H1 (cell line): ENCODE data around the gene ABHD2. TPM values are rescaled to one million over a fixed set of nuclear protein-coding genes. Genes with fewer than 3 reads are reported as not detected.
"Not testable (repeated sequence)": the region's sequence is repeated elsewhere in the genome, so short reads cannot be mapped to it uniquely, and the experiment has no call there.

Experiments
- CTCF ChIA-PET: fragments of 300-600 bp; sonication (Branson Sonifier 250); formaldehyde crosslinking; loops from one replicate; lab custom pipeline; 2021; ENCODE audit not compliant: partially characterized antibody; lab: Charles Lee
- POLR2A ChIA-PET: fragments of 300-600 bp; sonication (Branson Sonifier 250); formaldehyde crosslinking; loops from one replicate; lab custom pipeline; 2021; ENCODE audit warnings: inconsistent platforms; ENCODE audit not compliant: partially characterized antibody; lab: Charles Lee
- DNase-seq, 2 experiments: peaks; one replicate each; pipeline versions ENCODE4 v3.0.0 to v3.0.0-alpha.2; 2010 to 2022; ENCODE audit warnings: low spot score in 2 of 2, low read depth in 1 of 2, mixed read lengths in 1 of 2
- FAIRE-seq: peaks from 2 replicates; lab custom pipeline; 2011; peaks lifted over from hg19 to GRCh38; lab: Jason Lieb, UNC
- H2AFZ ChIP-seq: 2 replicates; pipeline ENCODE4 v1.8.1; 2012; ENCODE audit warnings: low read length, inconsistent platforms
- H2AK5ac ChIP-seq: 2 replicates; pipeline ENCODE4 v1.6.1; 2013; ENCODE audit warnings: low read depth, low read length
- H2BK120ac ChIP-seq: replicated peaks from 2 replicates; pipeline ENCODE3; 2013; ENCODE audit warnings: low read depth, low read length, inconsistent platforms
- H2BK12ac ChIP-seq: 2 replicates; pipeline ENCODE4 v1.6.1; 2013; ENCODE audit warnings: low read depth, low read length
- H2BK15ac ChIP-seq: 2 replicates; pipeline ENCODE4 v1.6.1; 2013; ENCODE audit warnings: low read length
- H2BK20ac ChIP-seq: 2 replicates; pipeline ENCODE4 v1.6.1; 2013; ENCODE audit warnings: low read length
- H2BK5ac ChIP-seq: 2 replicates; pipeline ENCODE4 v1.6.1; 2013; ENCODE audit warnings: low read depth, low read length
- H3K14ac ChIP-seq: 2 replicates; pipeline ENCODE4 v1.6.1; 2013; ENCODE audit warnings: inconsistent platforms; ENCODE audit not compliant: insufficient read length
- H3K18ac ChIP-seq: 2 replicates; pipeline ENCODE4 v1.6.1; 2013; ENCODE audit warnings: low read length; ENCODE audit errors: extremely low read depth
- H3K23ac ChIP-seq: 2 replicates; pipeline ENCODE4 v1.6.1; 2013; ENCODE audit warnings: inconsistent platforms; ENCODE audit not compliant: insufficient read length
- H3K23me2 ChIP-seq: 2 replicates; pipeline ENCODE4 v1.6.1; 2013; ENCODE audit warnings: low read depth, low read length
- H3K27ac ChIP-seq: 2 replicates; pipeline ENCODE4 v1.6.1; 2011; ENCODE audit warnings: low read depth, low read length, inconsistent platforms
- H3K27me3 ChIP-seq, 4 experiments: replicated peaks in 1 of 4; 1 replicate in 1 of 4; 2 replicates in 3 of 4; pipeline versions ENCODE4 v1.6.1 to v1.8.1; 2011 to 2013; ENCODE audit warnings: low read length in 3 of 4, mild to moderate bottlenecking in 3 of 4, inconsistent platforms in 2 of 4, mixed read lengths in 2 of 4, moderate library complexity in 1 of 4; ENCODE audit not compliant: control insufficient read depth in 3 of 4, insufficient read depth in 3 of 4; ENCODE audit errors: extremely low read depth in 1 of 4
- H3K36me3 ChIP-seq, 4 experiments: 2 replicates each; pipeline versions ENCODE4 v1.6.1 to v1.8.1; 2011 to 2013; ENCODE audit warnings: mild to moderate bottlenecking in 4 of 4, low read length in 3 of 4, moderate library complexity in 2 of 4, control low read depth in 1 of 4, inconsistent platforms in 1 of 4; ENCODE audit not compliant: insufficient read depth in 4 of 4, control insufficient read depth in 2 of 4
- H3K4ac ChIP-seq: replicated peaks from 2 replicates; pipeline ENCODE3; 2013; ENCODE audit warnings: low read length, low read depth, mixed read lengths, inconsistent platforms; ENCODE audit not compliant: insufficient read length
- H3K4me1 ChIP-seq, 4 experiments: replicated peaks in 1 of 4; 1 replicate in 1 of 4; 2 replicates in 3 of 4; pipeline versions ENCODE4 v1.6.1 to v1.8.1; 2011 to 2013; ENCODE audit warnings: low read length in 3 of 4, inconsistent platforms in 2 of 4, mixed read lengths in 1 of 4; ENCODE audit not compliant: insufficient read depth in 4 of 4, control insufficient read depth in 3 of 4
- H3K4me2 ChIP-seq, 2 experiments: 2 replicates each; pipeline versions ENCODE4 v1.6.1 to v1.8.1; 2011 to 2013; ENCODE audit warnings: low read depth in 2 of 2, low read length in 2 of 2, control low read depth in 1 of 2, inconsistent platforms in 1 of 2, mild to moderate bottlenecking in 1 of 2; ENCODE audit not compliant: insufficient read depth in 1 of 2
- H3K4me3 ChIP-seq, 4 experiments: fragments of 200-600, 300-600 bp in 1 of 4; sonication (generic), shearing (Covaris generic), sonication (Bioruptor Twin) in 1 of 4; 2 replicates each; pipeline versions ENCODE4 v1.5.1 to v1.8.1; 2011 to 2016; ENCODE audit warnings: low read length in 4 of 4, low read depth in 3 of 4, control low read depth in 2 of 4, inconsistent platforms in 2 of 4, mild to moderate bottlenecking in 2 of 4, mixed read lengths in 1 of 4, moderate library complexity in 1 of 4; ENCODE audit not compliant: insufficient read depth in 2 of 4; ENCODE audit errors: extremely low read depth in 1 of 4
- H3K56ac ChIP-seq: replicated peaks from 2 replicates; pipeline ENCODE3; 2013; ENCODE audit warnings: low read depth, mild to moderate bottlenecking, mixed read lengths, low read length, inconsistent platforms; ENCODE audit not compliant: insufficient read length
- H3K79me1 ChIP-seq: 2 replicates; pipeline ENCODE4 v1.6.1; 2013; ENCODE audit warnings: low read depth, low read length, control low read depth
- H3K79me2 ChIP-seq, 2 experiments: 2 replicates each; pipeline versions ENCODE4 v1.6.1 to v1.8.1; 2012 to 2013; ENCODE audit warnings: low read length in 2 of 2, mild to moderate bottlenecking in 2 of 2, inconsistent platforms in 1 of 2; ENCODE audit not compliant: insufficient read depth in 2 of 2, control insufficient read depth in 1 of 2
- H3K9ac ChIP-seq, 4 experiments: replicated peaks in 1 of 4; 1 replicate in 1 of 4; 2 replicates in 3 of 4; pipeline versions ENCODE4 v1.6.1 to v1.8.1; 2011 to 2013; ENCODE audit warnings: low read depth in 3 of 4, low read length in 3 of 4, control low read depth in 2 of 4, mild to moderate bottlenecking in 2 of 4, moderate library complexity in 2 of 4, inconsistent platforms in 1 of 4; ENCODE audit errors: extremely low read depth in 1 of 4
- H3K9me3 ChIP-seq, 2 experiments: 2 replicates each; pipeline versions ENCODE4 v1.6.1 to v1.8.1; 2012 to 2013; ENCODE audit warnings: mild to moderate bottlenecking in 2 of 2, moderate library complexity in 2 of 2, control low read depth in 1 of 2, inconsistent platforms in 1 of 2, low read depth in 1 of 2, low read length in 1 of 2, mixed read lengths in 1 of 2; ENCODE audit not compliant: insufficient read depth in 2 of 2
- H4K20me1 ChIP-seq, 2 experiments: replicated peaks in 1 of 2; 2 replicates each; pipeline versions ENCODE3 to v1.8.1; 2011 to 2013; ENCODE audit warnings: inconsistent platforms in 2 of 2, low read length in 2 of 2, mild to moderate bottlenecking in 1 of 2; ENCODE audit not compliant: insufficient read depth in 2 of 2, control insufficient read depth in 1 of 2
- H4K5ac ChIP-seq: 2 replicates; pipeline ENCODE4 v1.6.1; 2013; ENCODE audit warnings: low read length, low read depth, mixed read lengths, inconsistent platforms; ENCODE audit not compliant: insufficient read length
- H4K8ac ChIP-seq: 2 replicates; pipeline ENCODE4 v1.8.0; 2013; ENCODE audit warnings: mild to moderate bottlenecking, moderate library complexity, low read length, inconsistent platforms; ENCODE audit not compliant: insufficient read depth; ENCODE audit errors: extremely low read depth
- H4K91ac ChIP-seq: replicated peaks from 2 replicates; pipeline ENCODE3; 2013; ENCODE audit warnings: low read length, mixed read lengths, inconsistent platforms; ENCODE audit not compliant: insufficient read length
- WGBS, 2 experiments: shearing (Covaris generic) in 1 of 2; methylation state at CpG; one replicate each; pipeline versions ENCODE4 v1.1.6 to v1.1.7; 2013 to 2015; ENCODE audit warnings: low lambda C conversion rate in 2 of 2, mixed read lengths in 2 of 2, inconsistent platforms in 1 of 2, low coverage in 1 of 2, missing lambda C conversion rate in 1 of 2; ENCODE audit not compliant: insufficient replicate concordance in 2 of 2, insufficient coverage in 1 of 2, insufficient read length in 1 of 2; ENCODE audit errors: extremely low coverage in 1 of 2, missing lambda C conversion rate in 1 of 2; 5-methylcytosine and 5-hydroxymethylcytosine counted together
- polyA plus RNA-seq, 7 experiments: library from polyadenylated mRNA; depleted of rRNA in 3 of 7; stranded (reverse) in 5 of 7; unstranded in 2 of 7; fragments of >200 nt in 5 of 7; fragments of 200-250 nt in 2 of 7; gene quantifications; 1 replicate in 5 of 7; 2 replicates in 1 of 7; 4 replicates in 1 of 7; pipeline versions ENCODE4 v1.2.1 to v1.2.3, GENCODE V29; 2011 to 2013; ENCODE audit warnings: missing spikeins in 2 of 7, mixed read lengths in 2 of 7
- total RNA-seq: library from RNA; stranded (reverse); fragmentation: NEBNext Ultra II Directional; extraction: Animal tissue kit (Norgen Biotek cat#: 25700); gene quantifications from 2 replicates; pipeline ENCODE4 v1.2.1, GENCODE V29; 2021

Gene ABHD2
- total and polyA plus RNA-seq, 2 of the 8 experiments (the other 6 are each of a cell fraction or from before 2014, with no cell fraction given): 9.1 to 23.7 TPM

DNA sequence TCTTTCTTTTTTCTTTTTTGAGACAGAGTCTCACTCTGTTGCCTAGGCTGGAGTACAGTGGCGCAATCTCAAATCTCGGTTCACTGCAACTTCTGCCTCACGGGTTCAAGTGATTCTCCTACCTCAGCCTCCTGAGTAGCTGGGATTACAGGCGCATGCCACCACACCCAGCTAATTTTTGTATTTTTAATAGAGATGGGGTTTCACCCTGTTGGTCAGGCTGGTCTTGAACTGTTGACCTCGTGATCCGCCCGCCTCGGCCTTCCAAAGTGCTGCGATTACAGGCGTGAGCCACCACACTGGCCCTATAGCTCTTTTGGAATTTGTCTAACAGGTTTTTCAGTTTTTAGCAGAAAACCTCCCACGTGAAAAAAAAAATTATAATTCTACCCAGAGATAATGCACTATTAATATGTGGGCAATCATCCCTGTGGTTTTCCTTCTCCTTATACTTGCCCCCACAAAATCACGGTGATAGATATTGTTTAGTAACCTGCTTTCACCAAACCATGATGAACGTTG lies 32.3 kb downstream of the ABHD2 start:
- not testable (repeated sequence) for H3K14ac ChIP-seq, H2AFZ ChIP-seq, H3K9me3 ChIP-seq, H3K4me2 ChIP-seq, H2AK5ac ChIP-seq, H3K27me3 ChIP-seq, H3K9ac ChIP-seq, H2BK120ac ChIP-seq, DNase-seq, H4K20me1 ChIP-seq, H3K27ac ChIP-seq, H3K79me2 ChIP-seq, H3K23me2 ChIP-seq, H4K5ac ChIP-seq, H3K79me1 ChIP-seq, H4K91ac ChIP-seq, H3K56ac ChIP-seq, H3K18ac ChIP-seq, H2BK12ac ChIP-seq, H3K4ac ChIP-seq, H2BK20ac ChIP-seq, H2BK15ac ChIP-seq, H3K36me3 ChIP-seq, H3K23ac ChIP-seq, FAIRE-seq, H3K4me3 ChIP-seq, H4K8ac ChIP-seq, H2BK5ac ChIP-seq
- CTCF ChIA-PET: interaction anchor here (0.7 to 23.0 kb wide), 10 partner anchors 8 to 296 kb away, joined by 3 to 297 read pairs (median 7); no protein-coding TSS in a partner anchor
- POLR2A ChIA-PET: interaction anchor here (0.6 to 1.7 kb wide), 3 partner anchors 8 to 142 kb away, joined by 3 to 5 read pairs (median 3); no protein-coding TSS in a partner anchor
- 92% methylated on average over 13 of the region's 13 CpGs; no CpG with 5 or more reads in 1 of the 2 experiments for WGBS, 2 experiments
- peaks cover 9 to 16% (median 11%) of the 10 kb centered on the region in 4 experiments for H3K4me1 ChIP-seq
